Measurements from ENCODE around the gene SDF4.

SDF4 gene

DNA sequence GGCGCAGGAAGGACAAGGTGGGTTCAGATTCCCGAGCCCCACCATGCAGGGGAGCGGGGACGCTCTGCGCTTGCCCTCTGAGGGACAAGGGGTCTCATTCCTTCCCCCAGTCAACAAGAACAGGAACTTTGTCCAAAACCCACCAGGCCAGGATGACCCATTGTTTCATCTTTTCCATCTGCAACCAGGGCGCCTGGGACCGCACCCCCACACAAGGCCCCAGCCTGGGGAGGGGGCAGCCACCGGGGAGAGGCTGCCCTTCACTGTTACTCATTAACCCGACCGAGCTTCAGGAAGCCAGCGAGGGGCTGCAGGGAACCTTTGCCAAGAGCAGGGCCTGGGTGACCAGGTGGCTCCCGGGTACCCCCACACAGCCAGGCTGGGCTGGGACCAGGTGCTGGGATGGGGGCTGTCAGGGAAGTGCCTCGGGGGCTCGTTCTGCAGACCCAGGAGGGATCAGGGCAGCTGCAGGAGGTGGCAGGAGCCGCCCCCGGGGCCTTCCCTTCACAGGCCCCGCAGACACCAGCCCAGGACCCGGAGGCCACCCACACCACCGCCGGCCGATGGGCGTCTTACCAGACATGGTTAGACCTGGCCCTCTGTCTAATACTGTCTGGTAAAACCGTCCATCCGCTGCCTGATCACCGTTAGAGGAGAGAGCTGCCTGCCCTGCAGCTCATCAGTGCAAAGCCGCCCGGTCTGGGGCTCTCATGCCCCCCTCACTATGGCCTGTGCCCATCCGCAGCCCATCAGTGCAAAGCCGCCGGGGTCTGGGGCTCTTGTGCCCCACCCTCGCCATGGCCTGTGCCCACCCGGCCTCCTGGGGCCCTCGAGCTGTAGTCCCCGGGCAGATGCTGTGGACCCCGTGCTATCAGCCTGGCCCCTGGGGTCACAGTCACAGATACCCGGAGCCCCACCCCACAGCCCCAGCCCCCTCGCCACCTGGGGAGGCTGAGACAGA, 63.1 kb downstream of the SDF4 start:
- DNase-seq (ENCODE audit: low read depth in 3 of 3, low spot score in 1 of 3), result no peak

DNA sequence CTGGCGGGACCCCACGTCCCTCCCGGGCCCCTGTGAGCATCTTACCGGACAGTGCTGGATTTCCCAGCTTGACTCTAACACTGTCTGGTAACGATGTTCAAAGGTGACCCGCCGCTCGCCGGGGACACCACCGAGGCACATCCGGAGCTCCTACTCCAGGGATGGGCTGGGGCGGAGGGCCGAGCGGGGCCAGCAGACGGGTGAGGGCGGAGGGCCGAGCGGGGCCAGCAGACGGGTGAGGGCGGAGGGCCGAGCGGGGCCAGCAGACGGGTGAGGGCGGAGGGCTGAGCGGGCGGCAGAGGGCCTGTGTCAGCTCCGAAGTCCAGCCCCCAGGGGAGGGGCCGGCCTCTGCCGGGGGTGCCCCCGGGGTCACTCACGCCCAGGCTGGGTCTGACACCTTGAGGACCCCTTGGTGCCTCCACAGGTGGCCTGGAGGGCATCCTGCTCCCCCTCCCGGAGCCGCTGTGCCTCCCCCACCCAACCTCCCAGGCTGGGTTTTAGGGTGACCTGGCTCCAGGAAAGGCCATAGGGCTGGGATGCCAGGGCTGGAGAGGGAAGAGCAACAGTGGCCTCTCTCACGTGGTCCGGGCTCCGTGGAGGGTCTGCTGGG, 63.9 kb downstream of the SDF4 start:
- DNase-seq (ENCODE audit: low read depth in 3 of 3, low spot score in 1 of 3), result no peak

- DNase-seq (ENCODE audit: low read depth in 3 of 3, low spot score in 1 of 3), result no peak
Measured at GRCh38 chr1:1167398-1167821, 64.4 kb downstream of the SDF4 start.

Data from stimulated activated CD4-positive, alpha-beta T cell treated with anti-CD3 and anti-CD28 coated beads, TNF-alpha, amount 100 ng/mL, for 1 hour (primary cell).